ENCODE results near the gene SPECC1. TPM values are rescaled to one million over a fixed set of nuclear protein-coding genes. Genes with fewer than 3 reads are reported as not detected.

The SPECC1 gene
- total and polyA plus RNA-seq, 10 of the 15 experiments (the other 5 are each of a cell fraction or from before 2014, with no cell fraction given), result 6.4 to 40.6 (median 23.9) TPM

DNA sequence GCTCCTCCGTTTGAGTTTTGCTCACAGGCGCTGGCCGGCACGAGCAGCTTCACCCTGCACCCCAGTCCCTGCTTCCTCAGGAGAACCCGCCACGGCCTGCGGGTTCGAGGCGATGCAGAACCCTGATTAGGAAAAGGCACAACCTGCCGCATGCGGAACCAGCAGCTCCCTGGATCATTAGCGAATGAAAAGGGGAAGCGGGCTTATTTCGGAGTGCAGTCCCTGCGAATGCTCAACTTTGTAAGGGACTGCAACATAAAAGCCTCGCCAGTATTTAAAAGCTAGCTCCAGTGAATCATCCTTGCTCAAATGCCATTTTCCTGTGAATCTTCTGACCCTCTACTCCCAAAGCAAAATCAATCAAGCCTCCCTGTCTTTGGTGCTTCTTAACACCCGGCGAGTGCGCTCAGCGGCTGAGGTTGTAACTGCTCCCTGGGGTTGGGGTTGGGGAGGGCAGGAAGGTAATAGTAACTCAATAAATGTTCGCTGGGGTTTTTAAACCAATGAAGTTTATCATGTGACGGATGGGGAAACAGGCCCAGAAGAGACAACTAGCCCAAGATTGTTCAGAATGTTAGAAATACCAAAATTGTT lies 30.9 kb upstream of the SPECC1 start:
- BruUV-seq (replicated peaks), result TSS peak; percentile 81
- in situ Hi-C loops (cut with MboI), result no loop called here
- ATAC-seq (peak; percentile 15), FAIRE-seq (no peak), DNase-seq (ENCODE audit: low read depth, low spot score) (peak; percentile 13)
- RAD21 ChIA-PET (ENCODE audit: unreplicated experiment), result interaction anchor here (0.6 kb wide), 1 partner anchor 600 kb away, joined by 3 read pairs; no protein-coding TSS in a partner anchor
- peak overlapping the region; percentile 93 for H3K27ac ChIP-seq (ENCODE audit: control insufficient read depth, insufficient read depth)
- H3K4me2 ChIP-seq (ENCODE audit: control insufficient read depth, insufficient read depth), result peak overlapping the region; percentile 83
- H3K9ac ChIP-seq (ENCODE audit: control insufficient read depth, insufficient read depth, low read length), result peak overlapping the region; percentile 98
- peak overlapping the region; percentile 78 for H2AFZ ChIP-seq (ENCODE audit: control insufficient read depth, low read depth, low read length)
- WGBS (ENCODE audit: insufficient coverage, insufficient replicate concordance, low lambda C conversion rate, missing lambda C conversion rate), result 18% methylated on average over 22 of the region's 22 CpGs
- H3K9me3 ChIP-seq (replicated peaks; ENCODE audit: control insufficient read depth, insufficient read depth, low read length), result no peaks in the 10 kb centered on the region; the same call in 2 of the 3 replicates
- no peaks in the 10 kb centered on the region; a peak in 1 of 4 replicates for H3K36me3 ChIP-seq (ENCODE audit: control insufficient read depth in 2 of 2, insufficient read depth in 2 of 2, low read length in 1 of 2)
- H4K20me1 ChIP-seq (ENCODE audit: control insufficient read depth, insufficient read depth), result no peaks in the 10 kb centered on the region
- H3K4me1 ChIP-seq (ENCODE audit: control insufficient read depth, insufficient read depth, low read length), result peaks cover 6% of the 10 kb centered on the region; the same call in 1 of the 2 replicates
- intact Hi-C loops (cut with micrococcal nuclease; ENCODE audit: unreplicated experiment), result no loop called here
- POLR2A ChIA-PET, result no interaction called here
- H3K4me3 ChIP-seq, result peak overlapping the region; percentile 73
- H3K79me2 ChIP-seq (ENCODE audit: control insufficient read depth, insufficient read depth, low read length), result peaks cover 48% of the 10 kb centered on the region
- SMC1A ChIA-PET (ENCODE audit: uncharacterized antibody, unreplicated experiment), result no interaction called here
- CTCF ChIA-PET, result interaction anchor here (1.7 to 2.1 kb wide), 2 partner anchors 14 to 31 kb away, joined by 10 to 15 read pairs; partner anchors contain the start of gene SPECC1
- H3K27me3 ChIP-seq (replicated peaks in 1 of 2; ENCODE audit: control insufficient read depth in 2 of 2, insufficient read depth in 2 of 2, low read length in 1 of 2), result no peaks in the 10 kb centered on the region
- TF ChIP-seq EGR1 (IDR thresholded peaks at IDR 0.05; ENCODE audit: borderline replicate concordance in 1 of 2, low read depth in 2 of 2, low read length in 2 of 2) (no peak), RELB (IDR thresholded peaks at IDR 0.05; ENCODE audit: low read depth) (no peak), ZSCAN29 (IDR thresholded peaks at IDR 0.05) (no peak), EZH2 (IDR thresholded peaks at IDR 0.05; ENCODE audit: borderline replicate concordance, control insufficient read depth, low read depth, low read length) (no peak), KDM1A (IDR thresholded peaks at IDR 0.05; ENCODE audit: borderline replicate concordance) (no peak), ZNF384 (IDR thresholded peaks at IDR 0.05; ENCODE audit: borderline replicate concordance, low read depth, low read length) (no peak), CHD2 (IDR thresholded peaks at IDR 0.05; ENCODE audit: borderline replicate concordance, low read depth, low read length) (no peak), MXI1 (IDR thresholded peaks at IDR 0.05; ENCODE audit: low read depth, low read length) (no peak), ESRRA (IDR thresholded peaks at IDR 0.05; ENCODE audit: low read length) (no peak), SUPT20H (IDR thresholded peaks at IDR 0.05; ENCODE audit: borderline replicate concordance, control insufficient read depth, low read depth, low read length) (no peak), HDGF (IDR thresholded peaks at IDR 0.05) (no peak), MTA3 (IDR thresholded peaks at IDR 0.05; ENCODE audit: borderline replicate concordance, low read length) (no peak), ZNF217 (IDR thresholded peaks at IDR 0.05) (peak; percentile 62; the same call in 1 of the 2 replicates), EED (IDR thresholded peaks at IDR 0.05; ENCODE audit: low read depth) (no peak; the same call in 1 of the 2 replicates), MLLT1 (IDR thresholded peaks at IDR 0.05) (peak; percentile 84)
- TF ChIP-seq, protein P1, sequence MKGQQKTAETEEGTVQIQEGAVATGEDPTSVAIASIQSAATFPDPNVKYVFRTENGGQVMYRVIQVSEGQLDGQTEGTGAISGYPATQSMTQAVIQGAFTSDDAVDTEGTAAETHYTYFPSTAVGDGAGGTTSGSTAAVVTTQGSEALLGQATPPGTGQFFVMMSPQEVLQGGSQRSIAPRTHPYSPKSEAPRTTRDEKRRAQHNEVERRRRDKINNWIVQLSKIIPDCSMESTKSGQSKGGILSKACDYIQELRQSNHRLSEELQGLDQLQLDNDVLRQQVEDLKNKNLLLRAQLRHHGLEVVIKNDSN (IDR thresholded peaks at IDR 0.05; ENCODE audit: borderline replicate concordance, extremely low read length, insufficient read depth, low read depth, low read length), result no peak
- TF ChIP-seq, protein P2, sequence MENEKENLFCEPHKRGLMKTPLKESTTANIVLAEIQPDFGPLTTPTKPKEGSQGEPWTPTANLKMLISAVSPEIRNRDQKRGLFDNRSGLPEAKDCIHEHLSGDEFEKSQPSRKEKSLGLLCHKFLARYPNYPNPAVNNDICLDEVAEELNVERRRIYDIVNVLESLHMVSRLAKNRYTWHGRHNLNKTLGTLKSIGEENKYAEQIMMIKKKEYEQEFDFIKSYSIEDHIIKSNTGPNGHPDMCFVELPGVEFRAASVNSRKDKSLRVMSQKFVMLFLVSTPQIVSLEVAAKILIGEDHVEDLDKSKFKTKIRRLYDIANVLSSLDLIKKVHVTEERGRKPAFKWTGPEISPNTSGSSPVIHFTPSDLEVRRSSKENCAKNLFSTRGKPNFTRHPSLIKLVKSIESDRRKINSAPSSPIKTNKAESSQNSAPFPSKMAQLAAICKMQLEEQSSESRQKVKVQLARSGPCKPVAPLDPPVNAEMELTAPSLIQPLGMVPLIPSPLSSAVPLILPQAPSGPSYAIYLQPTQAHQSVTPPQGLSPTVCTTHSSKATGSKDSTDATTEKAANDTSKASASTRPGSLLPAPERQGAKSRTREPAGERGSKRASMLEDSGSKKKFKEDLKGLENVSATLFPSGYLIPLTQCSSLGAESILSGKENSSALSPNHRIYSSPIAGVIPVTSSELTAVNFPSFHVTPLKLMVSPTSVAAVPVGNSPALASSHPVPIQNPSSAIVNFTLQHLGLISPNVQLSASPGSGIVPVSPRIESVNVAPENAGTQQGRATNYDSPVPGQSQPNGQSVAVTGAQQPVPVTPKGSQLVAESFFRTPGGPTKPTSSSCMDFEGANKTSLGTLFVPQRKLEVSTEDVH (IDR thresholded peaks at IDR 0.05; ENCODE audit: low read depth, partially characterized antibody), result no peak
